Measurements from ENCODE around the gene SEMA3A.

- TF ChIP-seq CTCF (IDR thresholded peaks at IDR 0.05) (no peak), ZFX (IDR thresholded peaks at IDR 0.05; ENCODE audit: borderline replicate concordance) (no peak)
Observed at GRCh38 chr7:84104826-84105225, 89.8 kb downstream of the SEMA3A start.

Data from 22Rv1 (cell line).